HPDE6-E6E7 (cell line): ENCODE results near the gene XKRX.

Source experiments
- DNase-seq: peaks from one replicate; pipeline ENCODE4 v3.0.0; 2011; ENCODE audit warnings: missing footprints; ENCODE audit errors: extremely low spot score

XKRX gene

GRCh38 chrX:100895365-100896075 is 33.2 kb downstream of the XKRX start:
- DNase-seq: peak; percentile 64

- DNase-seq: no peak
These were observed 45.1 kb downstream of the XKRX start for GRCh38 chrX:100883654-100884053.

- DNase-seq: no peak
These were observed 48.3 kb downstream of the XKRX start for GRCh38 chrX:100880368-100880767.

GRCh38 chrX:100874325-100874724 is 54.4 kb downstream of the XKRX start, which contains the start of gene NOX1:
NOX1 (minus strand) TSS chrX:100874359; CDS start chrX:100874139, 220 bp downstream.
- DNase-seq: no peak

- DNase-seq: no peak
These were observed 56.8 kb downstream of the XKRX start for GRCh38 chrX:100871594-100872560.

- DNase-seq: no peak
These were observed 58.2 kb downstream of the XKRX start for GRCh38 chrX:100870527-100870926.

- no peak for DNase-seq
These were observed 60.4 kb downstream of the XKRX start for GRCh38 chrX:100868273-100868672.

GRCh38 chrX:100864657-100865391 is 63.9 kb downstream of the XKRX start:
- no peak for DNase-seq
